CD4-positive, alpha-beta T cell treated with Interleukin-4 for 4 hours (primary cell): ENCODE measurements around the gene FAM184A.
"Not testable (repeated sequence)": the region's sequence is repeated elsewhere in the genome, so short reads cannot be mapped to it uniquely, and the experiment has no call there.

Source experiments
- DNase-seq: peaks from one replicate; pipeline ENCODE4 v3.0.0-alpha.2; 2020

The FAM184A gene

DNA sequence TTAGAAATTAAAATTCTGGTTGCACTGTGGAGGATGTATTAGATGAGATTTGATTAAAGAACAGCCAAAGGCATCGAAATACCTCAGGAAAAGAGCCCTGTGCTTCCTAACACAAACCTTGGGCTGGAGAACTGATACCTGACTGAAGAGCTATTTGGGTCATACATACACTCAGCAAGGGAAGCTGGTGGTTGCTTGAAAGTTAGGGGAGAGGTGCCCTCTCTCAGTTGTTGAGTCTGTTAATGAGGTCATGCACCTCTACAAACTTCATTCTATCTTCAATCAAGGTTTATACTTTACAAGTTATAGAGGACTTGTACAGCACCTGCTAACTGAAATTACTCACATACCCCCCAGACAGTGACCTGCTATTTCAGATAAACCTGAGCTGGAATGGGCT, 25.5 kb downstream of the FAM184A start:
- DNase-seq = no peak

DNA sequence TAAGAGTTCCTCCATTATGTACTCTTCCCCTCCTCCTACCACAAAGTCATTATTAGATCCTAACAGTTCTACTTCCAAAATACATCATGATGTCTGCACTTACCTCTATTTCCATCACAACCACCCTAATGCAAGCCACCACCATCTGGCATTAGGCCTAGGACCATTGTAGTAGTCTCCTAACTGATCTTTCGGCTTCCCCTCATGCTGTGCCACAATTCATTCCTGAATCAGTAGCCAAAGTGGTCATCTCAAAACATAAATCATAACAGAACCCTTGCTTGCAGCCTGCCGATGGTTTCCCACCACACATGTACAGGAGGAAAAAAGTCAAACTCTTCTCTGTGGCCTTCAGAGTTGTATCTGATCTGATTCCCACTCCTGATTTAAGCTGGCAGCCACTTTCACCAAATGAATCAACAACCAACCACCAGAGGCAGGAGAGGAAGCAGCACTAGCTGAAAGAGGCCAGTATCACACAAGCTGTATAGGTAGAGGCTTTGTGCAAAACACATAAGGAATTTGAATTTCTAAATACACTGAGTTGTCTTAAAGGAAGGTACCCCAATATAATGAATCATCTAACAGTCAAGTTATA, 26.1 kb downstream of the FAM184A start:
- DNase-seq = no peak

DNA sequence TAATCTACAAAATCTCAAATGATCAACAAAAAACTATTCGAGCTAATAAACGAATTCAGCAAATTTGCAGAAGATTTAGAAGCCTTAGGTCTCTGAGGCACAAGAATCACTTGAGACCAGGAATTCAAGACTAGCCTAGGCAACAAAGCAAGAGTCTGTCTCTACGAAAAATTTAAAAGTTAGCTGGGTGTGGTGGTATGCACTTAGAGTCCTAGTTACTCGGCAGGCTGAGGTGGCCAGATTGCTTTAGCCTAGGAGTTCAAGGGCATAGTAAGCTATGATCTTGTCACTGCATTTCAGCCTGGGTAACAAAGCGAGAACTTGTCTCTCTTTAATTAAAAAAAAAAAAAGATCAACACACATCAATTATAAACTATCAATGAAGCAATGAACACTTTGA, 34.2 kb downstream of the FAM184A start:
- DNase-seq = no peak

DNA sequence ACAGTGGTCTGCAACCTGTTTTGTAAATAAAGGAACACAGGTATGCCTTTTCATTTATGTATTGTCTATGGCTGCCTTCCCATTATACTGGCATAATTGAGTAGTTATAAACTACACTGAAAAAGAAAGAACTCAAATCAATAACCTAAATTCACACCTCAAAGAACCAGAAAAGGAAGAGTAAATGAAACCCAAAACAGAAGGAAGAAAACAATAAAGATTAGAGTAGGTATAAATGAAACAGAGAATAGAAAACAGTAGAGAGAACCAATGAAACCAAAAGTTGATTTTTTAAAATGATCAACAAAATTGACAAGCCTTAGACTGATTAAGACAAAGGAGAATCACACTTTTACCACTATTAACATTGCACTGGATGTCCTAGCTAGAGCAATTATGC, 34.7 kb downstream of the FAM184A start:
- DNase-seq = no peak

DNA sequence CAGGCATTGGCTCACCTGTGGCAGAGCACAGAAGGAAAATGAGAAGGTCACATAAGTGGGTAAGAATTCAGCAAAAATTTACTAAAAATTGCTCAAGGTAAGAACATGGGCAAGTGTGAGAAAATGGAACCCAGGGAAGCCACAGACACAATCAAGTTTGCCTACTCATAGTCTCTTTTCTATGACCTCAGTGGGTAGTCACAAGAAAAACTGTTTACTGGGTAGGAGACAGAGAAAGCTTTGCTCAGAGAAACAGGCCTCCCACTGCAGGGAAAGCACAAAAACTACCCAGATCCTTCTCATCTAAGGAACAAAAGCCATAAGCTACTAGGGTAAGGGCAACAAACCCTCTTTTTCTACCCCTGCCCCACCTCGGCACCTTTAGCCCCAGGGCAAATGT, 35.2 kb downstream of the FAM184A start:
- no peak for DNase-seq

DNA sequence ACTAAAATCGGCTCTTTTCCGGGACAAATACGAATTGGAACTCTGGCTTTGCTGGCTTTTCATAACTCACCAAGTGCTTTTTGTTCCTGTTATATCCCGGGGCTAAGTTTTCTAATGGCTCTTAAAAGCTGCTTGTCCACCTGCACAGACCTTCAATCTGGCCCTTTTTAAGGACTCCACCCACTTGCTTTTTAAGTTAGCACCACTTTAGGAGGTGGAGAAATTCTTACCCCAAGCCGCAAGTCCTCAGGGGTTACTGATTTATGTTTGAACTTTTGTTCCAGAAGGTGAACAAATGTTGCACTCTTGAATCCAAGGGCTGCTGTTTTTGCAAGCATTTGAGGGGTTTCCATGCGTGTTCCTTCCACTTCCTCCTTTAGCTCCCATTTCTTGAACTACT, 37.8 kb downstream of the FAM184A start:
- no peak for DNase-seq

DNA sequence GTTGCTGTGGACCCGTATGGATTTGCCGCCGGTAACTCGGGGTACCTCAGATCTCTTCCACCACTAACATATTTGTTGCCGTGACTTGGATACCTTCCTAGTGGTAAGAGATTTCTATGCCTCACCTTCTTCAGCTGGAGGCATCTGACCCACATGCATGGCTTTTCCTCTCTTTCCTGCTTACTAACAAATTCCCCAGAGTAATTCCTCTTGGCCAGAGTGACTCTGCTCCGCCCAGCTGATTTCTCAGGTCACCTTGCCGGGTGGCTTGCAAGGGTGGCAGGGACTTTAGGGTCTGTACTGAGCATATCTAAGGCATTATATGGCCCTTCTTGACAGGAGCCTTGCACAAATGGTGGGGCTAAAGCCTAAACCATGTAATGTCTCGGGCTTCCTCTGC, 38.2 kb downstream of the FAM184A start:
- DNase-seq = no peak

DNA sequence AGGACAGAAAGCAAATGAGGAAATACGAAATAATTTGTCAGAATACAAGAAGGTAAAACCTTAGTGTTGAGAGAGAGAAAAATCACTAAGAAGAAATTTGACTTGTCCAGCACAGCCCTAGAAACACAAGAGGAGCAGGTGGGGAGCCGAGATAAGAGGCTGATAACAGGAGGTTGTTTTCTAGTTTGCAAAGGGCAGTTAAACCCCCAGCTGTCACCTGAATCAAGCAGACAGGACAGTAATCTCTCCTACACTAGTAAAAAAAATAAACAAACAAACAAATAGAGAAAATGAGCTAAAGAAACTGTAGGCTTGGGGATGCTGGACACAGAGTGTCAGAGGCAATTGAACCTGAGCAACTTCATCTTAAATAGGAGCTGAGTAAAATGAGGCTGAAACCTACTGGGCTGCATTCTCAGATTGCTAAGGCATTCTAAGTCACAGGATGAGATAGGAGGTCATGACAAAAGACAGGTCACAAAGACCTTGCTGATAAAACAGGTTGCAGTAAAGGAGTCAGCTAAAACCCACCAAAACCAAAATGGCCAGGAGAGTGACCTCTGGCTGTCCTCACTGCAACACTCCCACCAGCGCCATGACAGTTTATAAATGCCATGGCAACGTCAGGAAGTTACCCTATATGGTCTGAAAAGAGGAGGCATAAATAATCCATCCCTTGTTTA, 40.4 kb downstream of the FAM184A start:
- no peak for DNase-seq

DNA sequence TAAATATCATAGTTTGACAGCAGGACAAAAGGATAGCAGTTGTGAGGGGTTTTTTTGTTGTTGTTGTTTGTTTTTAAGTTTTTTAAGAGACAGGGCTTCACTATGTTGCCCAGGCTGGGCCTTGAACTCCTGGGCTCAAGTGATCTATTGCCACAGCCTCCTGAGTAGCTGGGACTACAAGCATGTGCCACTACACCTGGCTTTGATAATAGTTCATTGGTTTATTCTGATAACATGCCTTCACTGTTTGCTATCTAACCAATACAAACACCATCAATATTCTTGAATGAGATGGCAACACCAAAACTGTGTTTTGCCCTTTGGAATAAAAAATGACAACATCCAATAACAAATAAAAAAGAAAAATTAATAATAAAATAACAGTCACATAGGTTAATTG, 41.2 kb downstream of the FAM184A start:
- DNase-seq = no peak

DNA sequence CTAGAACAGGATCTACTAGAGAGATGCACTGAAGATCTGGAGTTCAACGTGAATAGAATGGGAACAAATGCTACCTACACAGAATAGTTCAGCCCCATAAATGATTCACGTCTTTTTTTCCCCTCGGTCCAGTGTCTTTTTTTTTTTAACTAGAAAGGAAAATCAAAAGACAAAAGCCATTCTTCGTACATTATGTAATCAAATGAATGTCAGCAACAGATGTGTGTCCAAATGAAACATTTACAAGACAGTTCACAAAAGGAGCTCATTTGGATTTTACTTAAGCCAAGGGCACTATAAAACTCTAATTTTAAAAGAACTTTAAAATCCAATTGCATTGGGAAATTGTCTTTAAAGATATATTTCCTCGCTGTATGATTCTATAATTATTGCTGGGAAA, 42.4 kb downstream of the FAM184A start:
- DNase-seq = no peak

DNA sequence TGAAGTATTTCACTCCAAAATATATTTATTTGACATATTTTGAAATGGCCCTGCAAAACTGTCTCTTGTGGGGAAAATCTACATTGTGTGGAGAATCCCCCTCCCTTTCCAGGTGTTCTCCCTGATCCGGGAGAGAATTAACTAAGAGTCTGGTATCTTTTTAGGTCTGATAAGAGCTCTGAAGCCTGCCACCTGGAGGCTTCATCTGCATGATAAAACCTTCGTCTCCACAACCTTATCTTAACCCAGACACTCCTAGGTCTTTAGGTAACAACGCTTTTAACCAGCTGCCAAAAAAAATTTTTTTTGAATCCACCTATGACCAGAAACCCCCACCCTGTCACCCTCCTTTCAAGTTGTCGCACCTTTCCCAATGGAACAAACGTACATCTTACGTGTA, 43.0 kb downstream of the FAM184A start:
- no peak for DNase-seq

DNA sequence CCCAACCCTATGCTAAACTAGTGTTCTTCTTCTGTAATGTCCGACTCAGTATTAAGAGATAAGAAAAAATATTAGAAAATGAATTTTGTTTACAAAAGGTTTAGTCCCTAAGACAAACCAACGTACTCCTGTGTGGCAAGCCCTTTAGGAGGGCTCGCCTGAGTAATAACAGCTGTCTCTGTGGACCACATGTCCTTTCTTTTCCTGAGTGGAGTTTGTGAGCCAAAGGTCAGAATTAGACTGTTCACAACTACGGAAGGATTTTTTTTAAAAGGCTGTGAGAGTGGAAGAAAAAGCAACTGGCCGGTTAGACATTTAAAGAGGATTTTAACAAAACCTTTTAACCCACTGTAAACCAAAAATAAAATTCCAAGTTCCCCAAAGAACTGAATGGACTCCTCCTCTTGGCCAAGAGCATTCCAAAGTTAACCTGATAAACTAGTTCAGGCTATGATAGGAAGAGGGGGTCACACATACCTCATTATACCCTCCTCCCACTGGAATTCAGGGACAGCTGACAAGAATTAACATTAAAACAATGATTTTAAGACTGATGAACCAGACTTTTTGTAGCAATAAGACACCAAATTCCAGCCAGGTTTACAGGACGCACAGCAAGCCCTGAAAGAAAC, 43.5 kb downstream of the FAM184A start:
- no peak for DNase-seq

DNA sequence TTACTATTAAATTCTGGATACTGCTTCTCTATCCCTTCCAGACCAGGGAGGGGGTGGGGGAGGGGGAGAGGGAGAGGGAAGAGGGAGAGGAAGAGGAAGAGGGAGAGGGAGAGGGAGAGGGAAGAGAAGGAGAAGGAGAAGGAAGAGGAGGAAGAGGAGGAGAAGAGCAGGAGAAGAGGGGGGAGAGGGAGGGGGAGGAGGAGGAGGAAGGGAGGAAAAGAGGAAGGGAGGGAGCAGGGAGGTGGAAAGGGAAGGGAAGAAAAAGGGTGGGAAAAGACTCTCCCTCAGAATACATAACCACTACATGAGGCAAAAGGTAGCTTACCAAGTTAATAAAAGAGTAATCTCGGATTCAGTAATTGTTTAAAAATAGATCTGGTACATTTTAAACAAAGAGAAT, 46.0 kb downstream of the FAM184A start:
- DNase-seq = no peak

DNA sequence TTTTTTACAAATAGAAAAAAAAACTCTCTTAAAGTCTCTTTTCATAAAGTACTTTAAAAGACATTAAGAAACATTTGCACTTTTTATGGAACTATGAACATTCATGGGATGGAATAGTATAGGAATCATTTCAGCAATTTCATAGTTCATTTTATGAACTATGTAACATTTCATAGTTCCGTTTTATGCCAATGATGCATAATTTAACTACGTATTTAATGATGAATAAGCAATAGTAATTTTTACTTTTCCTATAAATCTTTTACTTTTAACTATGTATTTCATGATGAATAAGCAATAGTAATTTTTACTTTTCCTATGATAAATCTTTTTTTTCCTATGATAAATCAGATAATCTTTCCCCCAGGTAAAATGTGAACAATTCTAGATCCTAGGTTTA, 47.7 kb downstream of the FAM184A start:
- DNase-seq = no peak

DNA sequence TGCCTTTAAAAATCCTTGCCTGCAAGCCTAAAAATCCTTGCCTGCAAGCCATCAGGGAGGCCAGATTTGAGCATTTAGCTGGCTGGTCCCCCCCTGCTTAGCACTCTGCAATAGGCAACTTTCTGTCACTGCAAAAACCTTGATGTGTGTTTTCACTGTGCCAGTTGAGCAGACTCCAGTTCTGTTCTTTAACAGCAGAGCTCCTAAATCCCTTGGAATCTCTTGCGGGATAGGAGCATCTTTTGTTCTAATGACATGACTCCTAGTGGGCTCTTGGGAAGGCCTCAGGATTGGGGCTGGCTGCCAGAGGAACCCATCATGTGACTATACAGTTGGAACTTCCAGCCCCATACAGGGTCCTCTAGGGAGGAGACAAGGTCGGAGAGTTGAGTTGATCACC, 50.4 kb downstream of the FAM184A start:
- DNase-seq = no peak

DNA sequence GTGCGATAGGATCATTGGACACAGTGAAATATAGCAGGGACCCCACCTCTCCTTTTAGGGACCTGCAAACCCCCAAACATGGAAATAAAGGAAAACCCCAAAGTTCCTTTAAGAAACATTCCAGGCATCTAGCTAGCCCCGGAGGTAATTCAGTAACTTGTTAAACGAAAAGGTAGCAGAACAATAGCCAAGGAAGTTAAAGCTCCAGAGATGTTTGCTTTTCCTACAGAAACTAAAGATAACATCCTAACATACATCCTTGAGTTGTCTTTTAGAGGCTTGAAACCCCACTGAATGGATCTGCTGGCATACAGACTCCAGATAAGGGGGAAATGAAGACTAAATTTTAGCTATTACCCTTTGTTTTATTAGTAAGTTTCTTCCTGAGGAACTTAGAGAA, 51.0 kb downstream of the FAM184A start:
- no peak for DNase-seq

DNA sequence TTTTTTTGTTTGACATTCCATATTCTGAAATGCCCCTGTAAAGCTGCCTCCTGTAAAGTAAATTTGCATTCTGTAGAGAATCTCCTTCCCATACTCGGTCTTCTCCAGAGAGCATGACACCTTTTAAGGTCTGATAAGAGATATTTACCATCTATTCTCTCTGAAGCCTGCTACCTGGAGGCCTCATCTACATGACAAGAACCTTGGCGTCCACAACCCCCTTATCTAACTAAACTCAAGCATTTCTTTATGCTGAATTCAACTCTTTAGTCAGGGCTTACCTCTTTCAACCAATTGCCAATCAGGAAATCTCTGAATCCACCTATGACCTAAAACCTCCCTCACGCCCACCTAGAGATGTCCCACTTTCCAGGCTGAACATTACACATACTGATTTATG, 51.6 kb downstream of the FAM184A start:
- DNase-seq = no peak

DNA sequence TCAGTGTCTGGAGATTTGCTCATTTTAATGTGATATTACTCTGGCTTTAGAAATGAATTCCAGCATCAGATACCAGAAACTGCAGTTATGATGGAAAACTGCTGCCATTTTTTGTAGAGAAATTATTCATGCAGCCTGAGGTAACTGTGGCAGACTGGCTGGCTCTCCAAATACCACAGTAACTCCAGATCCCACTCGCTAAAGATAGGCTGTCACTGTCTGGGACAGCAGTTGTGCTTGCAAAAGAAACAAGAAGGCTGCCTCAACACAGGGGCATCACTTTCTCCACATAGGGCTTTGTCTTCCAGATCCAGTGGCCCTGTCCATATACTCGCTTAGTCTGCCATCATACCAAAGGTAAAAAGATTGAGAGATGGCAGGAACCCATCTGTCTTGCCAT, 52.7 kb downstream of the FAM184A start:
- no peak for DNase-seq

DNA sequence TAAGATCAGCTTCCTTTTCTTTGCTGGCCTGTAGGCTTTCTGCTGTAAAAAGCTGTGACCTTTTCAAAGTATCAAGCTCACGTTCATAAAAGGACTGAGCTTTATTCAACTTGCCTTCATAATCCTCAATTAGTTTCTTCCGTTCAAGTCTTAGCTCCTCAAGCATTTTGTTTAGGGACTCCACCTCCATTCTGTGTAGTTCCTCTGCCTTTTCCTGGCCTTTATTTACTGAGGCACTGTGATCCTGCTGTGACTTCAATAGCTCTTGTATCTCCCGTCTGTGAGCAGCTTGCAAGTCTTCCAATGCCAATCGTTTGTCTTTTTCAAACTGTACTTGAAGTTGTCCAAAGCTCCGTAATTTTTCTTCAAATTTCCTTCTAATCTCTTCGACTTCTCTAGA, 54.4 kb downstream of the FAM184A start:
- no peak for DNase-seq

DNA sequence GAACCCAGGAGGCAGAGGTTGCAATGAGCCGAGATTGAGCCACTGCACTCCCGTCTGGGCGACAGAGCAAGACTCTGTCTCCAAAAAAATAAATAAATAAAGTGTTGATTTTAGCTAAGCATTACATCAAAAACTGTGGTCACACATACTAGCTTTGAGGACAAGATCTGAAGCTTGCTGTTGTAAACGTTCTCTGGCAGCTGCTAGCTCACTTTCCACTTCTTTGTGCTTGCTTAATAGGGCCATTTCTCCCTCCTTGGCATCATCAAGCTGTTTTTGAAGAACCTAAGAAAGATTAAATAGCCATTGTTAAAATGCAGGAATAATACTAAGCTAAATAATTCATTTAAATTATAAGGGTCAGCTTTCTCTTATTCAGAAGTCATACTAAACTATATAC, 55.7 kb downstream of the FAM184A start:
- no peak for DNase-seq

DNA sequence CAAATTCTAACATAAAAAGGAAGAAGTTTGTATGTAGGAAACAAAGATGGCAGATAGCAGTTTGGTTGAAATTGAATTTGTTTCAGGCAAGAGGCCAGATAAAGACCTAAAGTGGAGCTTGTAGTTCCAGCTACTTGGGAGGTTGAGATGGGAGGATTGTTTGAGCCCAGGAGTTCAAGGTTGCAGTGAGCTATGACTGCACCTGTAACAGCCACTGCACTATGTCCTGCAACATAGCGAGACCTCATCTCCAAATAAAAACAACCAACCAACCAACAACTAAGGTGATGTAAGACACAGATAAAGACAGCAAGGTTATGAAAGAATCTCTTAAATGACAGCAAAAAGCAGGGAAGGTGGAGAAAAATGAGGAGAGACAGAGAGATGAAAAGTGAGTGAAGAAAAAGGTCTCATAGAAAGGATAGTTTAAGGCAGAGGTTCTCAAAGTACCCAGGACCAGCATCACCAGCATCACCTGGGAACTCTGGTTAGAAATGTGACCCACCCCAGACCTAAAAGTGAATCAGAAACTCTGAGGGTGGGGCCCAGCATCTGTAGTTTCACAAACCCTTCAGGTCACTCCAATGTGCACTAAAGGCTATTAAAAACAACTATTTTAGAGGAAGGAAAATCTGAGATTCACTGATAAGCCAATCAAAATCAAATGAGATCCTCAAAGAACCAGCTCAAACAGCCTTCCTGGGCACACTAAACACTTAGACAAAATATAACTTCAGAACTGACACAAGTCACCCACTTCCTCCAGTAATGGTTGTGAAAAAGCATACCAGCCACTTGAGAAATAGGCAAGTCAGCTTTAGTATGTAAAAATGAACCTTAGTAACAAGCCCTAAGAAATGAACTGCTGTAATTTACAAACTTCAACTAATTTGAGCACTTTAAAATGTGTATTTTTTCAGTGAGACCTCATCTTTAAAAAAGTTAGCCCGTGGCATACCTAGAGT, 57.6 kb downstream of the FAM184A start:
- DNase-seq = no peak

DNA sequence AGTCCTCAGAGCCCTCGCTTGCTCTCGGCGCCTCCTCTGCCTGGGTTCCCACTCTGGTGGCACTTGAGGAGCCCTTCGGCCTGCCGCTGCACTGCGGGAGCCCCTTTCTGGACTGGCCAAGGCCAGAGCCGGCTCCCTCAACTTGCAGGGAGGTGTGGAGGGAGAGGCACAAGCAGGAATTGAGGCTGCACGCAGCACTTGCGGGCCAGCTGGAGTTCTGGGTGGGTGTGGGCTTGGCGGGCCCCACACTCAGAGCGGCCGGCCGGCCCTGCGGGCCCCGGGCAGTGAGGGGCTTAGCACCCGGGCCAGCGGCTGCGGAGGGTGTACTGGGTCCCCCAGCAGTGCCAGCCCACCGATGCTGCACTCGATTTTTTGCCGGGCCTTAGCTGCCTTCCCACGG, 63.3 kb downstream of the FAM184A start:
- not testable (repeated sequence) for DNase-seq

DNA sequence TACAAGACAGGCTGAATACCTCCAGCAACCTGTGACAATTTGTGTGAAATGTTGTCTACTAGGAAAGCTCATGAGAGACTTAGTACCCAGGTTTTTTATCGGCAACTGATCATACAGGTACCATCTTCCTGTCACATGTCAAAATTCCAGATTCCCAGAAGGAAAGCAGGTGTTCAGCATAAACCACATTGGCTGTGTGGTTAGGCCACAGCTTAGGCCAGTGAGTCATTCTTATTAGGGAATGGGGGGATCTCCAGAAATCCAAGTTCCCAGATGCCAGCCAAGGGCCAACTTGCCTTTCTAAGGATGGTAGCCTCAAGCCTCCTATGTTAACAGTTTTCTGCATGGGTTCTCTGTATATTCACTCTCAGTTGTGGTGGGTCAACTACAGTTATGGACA, 65.9 kb downstream of the FAM184A start:
- no peak for DNase-seq

DNA sequence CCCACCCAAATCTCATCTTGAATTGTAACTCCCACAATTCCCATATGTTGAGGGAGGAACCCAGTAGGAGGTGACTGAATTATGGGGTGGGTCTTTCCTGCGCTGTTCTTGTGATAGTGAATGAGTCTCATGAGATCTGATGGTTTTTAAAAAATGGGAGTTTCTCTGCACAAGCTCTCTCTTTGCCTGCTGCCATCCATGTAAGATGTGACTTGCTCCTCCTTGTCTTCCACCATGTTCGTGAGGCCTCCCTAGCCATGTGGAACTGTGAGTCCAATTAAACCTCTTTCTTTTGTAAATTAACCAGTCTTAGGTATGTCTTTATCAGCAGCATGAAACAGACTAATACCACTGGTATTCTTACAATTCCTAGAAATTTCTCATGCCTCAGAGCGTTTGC, 69.2 kb downstream of the FAM184A start:
- not testable (repeated sequence) for DNase-seq
